ENCODE measurements around the gene GGA1. TPM values are rescaled to one million over a fixed set of nuclear protein-coding genes. Genes with fewer than 3 reads are reported as not detected.

GGA1 gene
- total and polyA plus RNA-seq, 9 of the 15 experiments (the other 6 are each of a cell fraction or from before 2014, with no cell fraction given): 1.5 to 69.5 (median 31.6) TPM

DNA sequence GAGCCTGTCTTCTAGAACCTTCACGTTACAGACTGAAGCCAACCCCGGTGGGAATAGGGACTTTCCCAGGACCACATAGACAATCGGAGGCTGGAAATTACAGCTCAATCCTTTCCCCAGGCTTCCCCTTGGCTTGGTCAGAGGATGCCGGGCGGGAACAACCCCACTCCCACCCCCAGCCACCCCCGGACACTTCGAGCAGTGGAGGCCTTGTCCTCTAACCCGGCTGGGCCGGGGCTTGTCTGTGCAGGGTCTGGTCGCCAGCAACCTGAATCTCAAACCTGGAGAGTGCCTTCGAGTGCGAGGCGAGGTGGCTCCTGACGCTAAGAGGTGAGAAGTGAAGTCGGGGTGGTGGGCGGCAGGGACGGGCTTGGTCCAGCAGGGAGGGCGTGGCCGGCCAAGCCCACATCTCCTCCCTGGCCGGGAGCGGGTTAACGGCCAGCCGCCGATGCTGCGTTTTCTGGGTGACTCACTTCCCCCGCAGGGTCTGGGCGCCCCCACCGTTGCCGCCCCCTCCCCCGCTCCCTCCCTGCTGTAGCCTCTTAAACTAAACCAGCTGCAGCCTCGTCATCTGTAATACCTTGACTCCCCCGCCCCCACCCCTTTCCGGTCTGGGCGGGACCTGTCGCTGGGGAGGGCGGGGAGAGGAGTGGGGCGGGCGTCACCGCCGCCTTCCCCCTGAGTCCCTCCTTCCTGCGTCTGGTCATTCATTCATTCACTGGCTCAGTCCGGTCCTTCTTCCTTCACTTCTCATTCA, 68.3 kb downstream of the GGA1 start (continued):
- TF ChIP-seq, protein P1, sequence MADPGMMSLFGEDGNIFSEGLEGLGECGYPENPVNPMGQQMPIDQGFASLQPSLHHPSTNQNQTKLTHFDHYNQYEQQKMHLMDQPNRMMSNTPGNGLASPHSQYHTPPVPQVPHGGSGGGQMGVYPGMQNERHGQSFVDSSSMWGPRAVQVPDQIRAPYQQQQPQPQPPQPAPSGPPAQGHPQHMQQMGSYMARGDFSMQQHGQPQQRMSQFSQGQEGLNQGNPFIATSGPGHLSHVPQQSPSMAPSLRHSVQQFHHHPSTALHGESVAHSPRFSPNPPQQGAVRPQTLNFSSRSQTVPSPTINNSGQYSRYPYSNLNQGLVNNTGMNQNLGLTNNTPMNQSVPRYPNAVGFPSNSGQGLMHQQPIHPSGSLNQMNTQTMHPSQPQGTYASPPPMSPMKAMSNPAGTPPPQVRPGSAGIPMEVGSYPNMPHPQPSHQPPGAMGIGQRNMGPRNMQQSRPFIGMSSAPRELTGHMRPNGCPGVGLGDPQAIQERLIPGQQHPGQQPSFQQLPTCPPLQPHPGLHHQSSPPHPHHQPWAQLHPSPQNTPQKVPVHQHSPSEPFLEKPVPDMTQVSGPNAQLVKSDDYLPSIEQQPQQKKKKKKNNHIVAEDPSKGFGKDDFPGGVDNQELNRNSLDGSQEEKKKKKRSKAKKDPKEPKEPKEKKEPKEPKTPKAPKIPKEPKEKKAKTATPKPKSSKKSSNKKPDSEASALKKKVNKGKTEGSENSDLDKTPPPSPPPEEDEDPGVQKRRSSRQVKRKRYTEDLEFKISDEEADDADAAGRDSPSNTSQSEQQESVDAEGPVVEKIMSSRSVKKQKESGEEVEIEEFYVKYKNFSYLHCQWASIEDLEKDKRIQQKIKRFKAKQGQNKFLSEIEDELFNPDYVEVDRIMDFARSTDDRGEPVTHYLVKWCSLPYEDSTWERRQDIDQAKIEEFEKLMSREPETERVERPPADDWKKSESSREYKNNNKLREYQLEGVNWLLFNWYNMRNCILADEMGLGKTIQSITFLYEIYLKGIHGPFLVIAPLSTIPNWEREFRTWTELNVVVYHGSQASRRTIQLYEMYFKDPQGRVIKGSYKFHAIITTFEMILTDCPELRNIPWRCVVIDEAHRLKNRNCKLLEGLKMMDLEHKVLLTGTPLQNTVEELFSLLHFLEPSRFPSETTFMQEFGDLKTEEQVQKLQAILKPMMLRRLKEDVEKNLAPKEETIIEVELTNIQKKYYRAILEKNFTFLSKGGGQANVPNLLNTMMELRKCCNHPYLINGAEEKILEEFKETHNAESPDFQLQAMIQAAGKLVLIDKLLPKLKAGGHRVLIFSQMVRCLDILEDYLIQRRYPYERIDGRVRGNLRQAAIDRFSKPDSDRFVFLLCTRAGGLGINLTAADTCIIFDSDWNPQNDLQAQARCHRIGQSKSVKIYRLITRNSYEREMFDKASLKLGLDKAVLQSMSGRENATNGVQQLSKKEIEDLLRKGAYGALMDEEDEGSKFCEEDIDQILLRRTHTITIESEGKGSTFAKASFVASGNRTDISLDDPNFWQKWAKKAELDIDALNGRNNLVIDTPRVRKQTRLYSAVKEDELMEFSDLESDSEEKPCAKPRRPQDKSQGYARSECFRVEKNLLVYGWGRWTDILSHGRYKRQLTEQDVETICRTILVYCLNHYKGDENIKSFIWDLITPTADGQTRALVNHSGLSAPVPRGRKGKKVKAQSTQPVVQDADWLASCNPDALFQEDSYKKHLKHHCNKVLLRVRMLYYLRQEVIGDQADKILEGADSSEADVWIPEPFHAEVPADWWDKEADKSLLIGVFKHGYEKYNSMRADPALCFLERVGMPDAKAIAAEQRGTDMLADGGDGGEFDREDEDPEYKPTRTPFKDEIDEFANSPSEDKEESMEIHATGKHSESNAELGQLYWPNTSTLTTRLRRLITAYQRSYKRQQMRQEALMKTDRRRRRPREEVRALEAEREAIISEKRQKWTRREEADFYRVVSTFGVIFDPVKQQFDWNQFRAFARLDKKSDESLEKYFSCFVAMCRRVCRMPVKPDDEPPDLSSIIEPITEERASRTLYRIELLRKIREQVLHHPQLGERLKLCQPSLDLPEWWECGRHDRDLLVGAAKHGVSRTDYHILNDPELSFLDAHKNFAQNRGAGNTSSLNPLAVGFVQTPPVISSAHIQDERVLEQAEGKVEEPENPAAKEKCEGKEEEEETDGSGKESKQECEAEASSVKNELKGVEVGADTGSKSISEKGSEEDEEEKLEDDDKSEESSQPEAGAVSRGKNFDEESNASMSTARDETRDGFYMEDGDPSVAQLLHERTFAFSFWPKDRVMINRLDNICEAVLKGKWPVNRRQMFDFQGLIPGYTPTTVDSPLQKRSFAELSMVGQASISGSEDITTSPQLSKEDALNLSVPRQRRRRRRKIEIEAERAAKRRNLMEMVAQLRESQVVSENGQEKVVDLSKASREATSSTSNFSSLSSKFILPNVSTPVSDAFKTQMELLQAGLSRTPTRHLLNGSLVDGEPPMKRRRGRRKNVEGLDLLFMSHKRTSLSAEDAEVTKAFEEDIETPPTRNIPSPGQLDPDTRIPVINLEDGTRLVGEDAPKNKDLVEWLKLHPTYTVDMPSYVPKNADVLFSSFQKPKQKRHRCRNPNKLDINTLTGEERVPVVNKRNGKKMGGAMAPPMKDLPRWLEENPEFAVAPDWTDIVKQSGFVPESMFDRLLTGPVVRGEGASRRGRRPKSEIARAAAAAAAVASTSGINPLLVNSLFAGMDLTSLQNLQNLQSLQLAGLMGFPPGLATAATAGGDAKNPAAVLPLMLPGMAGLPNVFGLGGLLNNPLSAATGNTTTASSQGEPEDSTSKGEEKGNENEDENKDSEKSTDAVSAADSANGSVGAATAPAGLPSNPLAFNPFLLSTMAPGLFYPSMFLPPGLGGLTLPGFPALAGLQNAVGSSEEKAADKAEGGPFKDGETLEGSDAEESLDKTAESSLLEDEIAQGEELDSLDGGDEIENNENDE (IDR thresholded peaks at IDR 0.05; ENCODE audit: low read depth, low read length): no peak
- TF ChIP-seq BMI1 (IDR thresholded peaks at IDR 0.05; ENCODE audit: low read length) (no peak), ZFX (CRISPR knock-in tag; IDR thresholded peaks at IDR 0.05) (peak; percentile 33; the same call in 1 of the 2 replicates), KAT2B (IDR thresholded peaks at IDR 0.05; ENCODE audit: low read depth, low read length) (no peak), ZNF121 (CRISPR knock-in tag; conservative IDR thresholded peaks at IDR 0.05) (no peak), ZNF785 (CRISPR knock-in tag; IDR thresholded peaks at IDR 0.05) (no peak), MAX (CRISPR knock-in tag; IDR thresholded peaks at IDR 0.05) (no peak; the same call in 1 of the 2 replicates), MTA1 (IDR thresholded peaks at IDR 0.05; ENCODE audit: borderline replicate concordance) (no peak), FOSL1 (tag; conservative IDR thresholded peaks at IDR 0.05) (peak; percentile 95), COPS2 (conservative IDR thresholded peaks at IDR 0.05) (no peak), NFE2L1 (tag; IDR thresholded peaks at IDR 0.05; ENCODE audit: borderline replicate concordance, low read depth) (no peak), ZNF780A (CRISPR knock-in tag; IDR thresholded peaks at IDR 0.05) (no peak), BACH1 (tag; IDR thresholded peaks at IDR 0.05) (no peak)

Measured in K562 (cell line).